DOHH2 (cell line): ENCODE results near the gene UBE2R2.
"Not testable (repeated sequence)": the region's sequence is repeated elsewhere in the genome, so short reads cannot be mapped to it uniquely, and the experiment has no call there.

Source experiments
- H3F3A ChIP-seq: fragments of 200-600 bp; sonication (generic), shearing (Covaris generic); 2 replicates; pipeline ENCODE4 v1.6.0; 2016; ENCODE audit warnings: antibody characterized with exemption, mild to moderate bottlenecking; ENCODE audit not compliant: control insufficient read depth, insufficient read depth
- H3K27ac ChIP-seq: fragments of 200-600 bp; sonication (generic); 2 replicates; pipeline ENCODE4 v1.5.1; 2014; ENCODE audit warnings: low read depth, mild to moderate bottlenecking, low read length, moderate library complexity
- H3K27me3 ChIP-seq: fragments of 200-600 bp; sonication (generic); 2 replicates; pipeline ENCODE4 v1.6.1; 2014; ENCODE audit warnings: mild to moderate bottlenecking, low read length, mixed read lengths; ENCODE audit not compliant: control insufficient read depth
- H3K36me3 ChIP-seq: fragments of 200-600 bp; sonication (generic); 2 replicates; pipeline ENCODE4 v1.6.1; 2014; ENCODE audit warnings: mild to moderate bottlenecking, low read length, moderate library complexity, mixed read lengths; ENCODE audit not compliant: control insufficient read depth
- H3K4me1 ChIP-seq: fragments of 200-600 bp; sonication (generic); 2 replicates; pipeline ENCODE4 v1.6.1; 2014; ENCODE audit warnings: mild to moderate bottlenecking, low read length, mixed read lengths; ENCODE audit not compliant: control insufficient read depth
- H3K4me2 ChIP-seq: fragments of 200-600 bp; sonication (generic); 2 replicates; pipeline ENCODE4 v1.6.0; 2014; ENCODE audit warnings: mild to moderate bottlenecking, low read length, moderate library complexity
- H3K4me3 ChIP-seq: fragments of 200-600 bp; sonication (generic); 2 replicates; pipeline ENCODE4 v1.5.1; 2014; ENCODE audit warnings: mild to moderate bottlenecking, low read length, mixed read lengths
- H3K79me2 ChIP-seq: fragments of 200-600 bp; sonication (generic); 2 replicates; pipeline ENCODE4 v1.6.1; 2014; ENCODE audit warnings: mild to moderate bottlenecking, low read length, mixed read lengths; ENCODE audit not compliant: control insufficient read depth
- H3K9me2 ChIP-seq: fragments of 200-600 bp; sonication (generic); replicated peaks from 2 replicates; pipeline ENCODE4 v1.6.1; 2014; ENCODE audit warnings: mild to moderate bottlenecking, low read length, mixed read lengths; ENCODE audit not compliant: control insufficient read depth
- H3K9me3 ChIP-seq: fragments of 200-600 bp; sonication (generic); 2 replicates; pipeline ENCODE4 v1.6.1; 2014; ENCODE audit warnings: antibody characterized with exemption, low read length, mixed read lengths; ENCODE audit not compliant: control insufficient read depth, insufficient read depth
- H4K20me1 ChIP-seq: fragments of 200-600 bp; sonication (generic); 2 replicates; pipeline ENCODE4 v1.6.0; 2014; ENCODE audit warnings: low read depth, mild to moderate bottlenecking, antibody characterized with exemption, low read length, moderate library complexity; ENCODE audit not compliant: control insufficient read depth, insufficient read depth
- EZH2phosphoT487 ChIP-seq: fragments of 200-600 bp; sonication (generic); IDR thresholded peaks from 2 replicates; pipeline ENCODE4 v1.6.1; 2017; ENCODE audit warnings: borderline replicate concordance, mild to moderate bottlenecking, antibody characterized with exemption, low read length, moderate library complexity, mixed read lengths
- TF ChIP-seq, protein P1 (sequence below): fragments of 200-600 bp; sonication (generic); IDR thresholded peaks from one replicate; pipeline ENCODE4 v1.5.1; 2014; ENCODE audit warnings: antibody characterized with exemption, mild to moderate bottlenecking, low read depth, low read length; ENCODE audit not compliant: poor library complexity, severe bottlenecking

The UBE2R2 gene

DNA sequence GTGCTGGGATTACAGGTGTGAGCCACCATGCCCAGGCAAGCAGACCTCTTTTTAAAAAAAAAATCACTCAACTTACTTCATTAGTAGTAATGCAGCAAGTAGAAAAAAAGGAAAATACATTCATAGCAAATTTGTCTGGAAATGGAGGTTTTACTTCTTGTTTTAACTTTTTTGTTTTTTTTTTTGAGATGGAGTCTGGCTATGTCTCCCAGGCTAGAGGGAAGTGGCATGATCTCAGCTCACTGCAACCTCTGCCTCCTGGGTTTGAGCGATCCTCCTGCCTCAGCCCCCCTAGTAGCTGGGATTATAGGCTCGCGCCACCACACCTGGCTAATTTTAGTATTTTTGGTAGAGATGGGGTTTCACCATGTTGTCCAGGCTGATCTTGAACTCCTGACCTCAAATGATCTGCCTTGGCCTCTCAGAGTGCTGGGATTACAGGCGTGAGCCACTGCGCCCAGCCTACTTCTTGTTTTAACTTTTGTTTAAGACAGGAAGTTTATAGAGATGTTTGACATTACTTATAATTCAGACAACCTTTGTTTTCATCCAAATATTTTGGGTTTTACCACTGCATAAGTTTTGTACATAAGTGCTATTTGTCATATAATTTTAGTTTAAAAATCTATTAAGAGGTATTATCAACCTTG is 26.5 kb downstream of the UBE2R2 start:
- Histone ChIP-seq H4K20me1 (0 out of 2 replicates have a peak, but pooled peaks cover 9% of the 10 kb centered on the region), H3K9me3 (no peaks in the 10 kb centered on the region), H3K27ac (peak overlapping the region; percentile 27), H3K36me3 (peaks cover 32% of the 10 kb centered on the region), H3K27me3 (no peaks in the 10 kb centered on the region), H3K79me2 (peaks cover 100% of the 10 kb centered on the region), H3K4me3 (no peak overlapping the region), H3K9me2 (no peaks in the 10 kb centered on the region), H3K4me2 (0 out of 2 replicates have a peak overlapping the region, but pooled peaks have one; percentile 23), H3F3A (peaks cover 3% of the 10 kb centered on the region; the same call in 1 of the 2 replicates), H3K4me1 (peaks cover 82% of the 10 kb centered on the region)
- TF ChIP-seq, protein P1, sequence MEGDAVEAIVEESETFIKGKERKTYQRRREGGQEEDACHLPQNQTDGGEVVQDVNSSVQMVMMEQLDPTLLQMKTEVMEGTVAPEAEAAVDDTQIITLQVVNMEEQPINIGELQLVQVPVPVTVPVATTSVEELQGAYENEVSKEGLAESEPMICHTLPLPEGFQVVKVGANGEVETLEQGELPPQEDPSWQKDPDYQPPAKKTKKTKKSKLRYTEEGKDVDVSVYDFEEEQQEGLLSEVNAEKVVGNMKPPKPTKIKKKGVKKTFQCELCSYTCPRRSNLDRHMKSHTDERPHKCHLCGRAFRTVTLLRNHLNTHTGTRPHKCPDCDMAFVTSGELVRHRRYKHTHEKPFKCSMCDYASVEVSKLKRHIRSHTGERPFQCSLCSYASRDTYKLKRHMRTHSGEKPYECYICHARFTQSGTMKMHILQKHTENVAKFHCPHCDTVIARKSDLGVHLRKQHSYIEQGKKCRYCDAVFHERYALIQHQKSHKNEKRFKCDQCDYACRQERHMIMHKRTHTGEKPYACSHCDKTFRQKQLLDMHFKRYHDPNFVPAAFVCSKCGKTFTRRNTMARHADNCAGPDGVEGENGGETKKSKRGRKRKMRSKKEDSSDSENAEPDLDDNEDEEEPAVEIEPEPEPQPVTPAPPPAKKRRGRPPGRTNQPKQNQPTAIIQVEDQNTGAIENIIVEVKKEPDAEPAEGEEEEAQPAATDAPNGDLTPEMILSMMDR, result no peak
- no peak for TF ChIP-seq EZH2phosphoT487

DNA sequence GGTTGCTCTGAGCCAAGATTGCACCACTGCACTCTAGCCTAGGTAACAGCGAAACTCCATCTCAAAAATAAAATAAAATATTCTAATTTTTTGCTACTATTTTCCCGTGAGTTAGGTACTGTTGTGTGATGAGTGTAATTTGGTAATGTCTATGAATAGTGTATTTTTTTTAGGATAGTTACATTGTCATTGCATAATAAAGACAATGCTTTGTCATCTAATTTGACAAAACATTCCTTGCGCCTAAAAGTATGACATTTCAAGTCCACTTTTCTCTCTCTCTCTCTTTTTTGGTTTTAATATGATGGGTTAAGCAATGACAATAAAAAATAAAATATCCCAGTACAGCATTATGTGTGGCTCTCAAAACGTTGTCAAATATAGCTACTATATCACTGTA is 29.3 kb downstream of the UBE2R2 start:
- Histone ChIP-seq H3K27ac (no peak overlapping the region; the same call in 1 of the 2 replicates), H4K20me1 (0 out of 2 replicates have a peak, but pooled peaks cover under 1% of the 10 kb centered on the region), H3K27me3 (no peaks in the 10 kb centered on the region), H3K4me1 (peaks cover 78% of the 10 kb centered on the region), H3K36me3 (peaks cover 16% of the 10 kb centered on the region), H3K4me2 (no peak overlapping the region; the same call in 1 of the 2 replicates), H3F3A (peaks cover 16% of the 10 kb centered on the region), H3K4me3 (no peak overlapping the region), H3K9me2 (no peaks in the 10 kb centered on the region), H3K79me2 (peaks cover 100% of the 10 kb centered on the region), H3K9me3 (no peaks in the 10 kb centered on the region)
- no peak for TF ChIP-seq EZH2phosphoT487
- TF ChIP-seq, protein P1, result no peak

DNA sequence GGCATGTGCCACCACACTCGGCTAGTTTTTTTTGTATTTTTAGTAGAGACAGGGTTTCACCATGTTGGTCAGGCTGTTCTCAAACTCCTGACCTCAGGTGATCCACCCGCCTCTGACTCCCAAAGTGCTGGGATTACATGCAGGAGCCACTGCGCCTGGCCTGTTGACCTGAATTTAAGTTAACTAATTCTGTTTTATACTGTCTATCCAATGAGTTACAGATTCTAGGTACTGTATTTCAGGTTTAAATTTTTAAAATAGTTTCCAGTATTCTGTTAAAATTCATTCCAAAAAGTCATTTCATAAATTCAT is 30.9 kb downstream of the UBE2R2 start:
- peaks cover 14% of the 10 kb centered on the region; the same call in 1 of the 2 replicates for H3F3A ChIP-seq
- not testable (repeated sequence) for H3K9me3 ChIP-seq, H4K20me1 ChIP-seq, H3K4me3 ChIP-seq, H3K9me2 ChIP-seq, H3K27me3 ChIP-seq, H3K4me2 ChIP-seq, H3K27ac ChIP-seq
- peaks cover 13% of the 10 kb centered on the region for H3K36me3 ChIP-seq
- H3K4me1 ChIP-seq, result peaks cover 78% of the 10 kb centered on the region
- H3K79me2 ChIP-seq, result peaks cover 100% of the 10 kb centered on the region

DNA sequence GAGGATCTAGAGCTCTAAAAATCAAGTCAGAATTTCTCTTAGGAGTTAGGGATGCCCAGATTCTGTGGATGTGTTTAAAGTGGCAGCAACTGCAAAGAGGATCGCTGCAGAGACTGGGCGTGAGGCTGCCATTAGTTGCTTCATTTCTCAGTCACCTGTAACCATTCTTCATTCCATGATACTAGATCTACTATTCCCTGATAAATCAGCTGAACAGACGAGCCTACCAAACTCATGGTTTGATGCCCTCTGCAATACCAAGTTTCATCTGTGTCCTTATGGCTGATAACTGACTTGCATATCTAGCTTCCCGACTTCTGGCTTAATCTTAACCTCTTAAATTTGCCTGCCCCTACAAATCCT is 33.3 kb downstream of the UBE2R2 start:
- TF ChIP-seq EZH2phosphoT487, result no peak
- TF ChIP-seq, protein P1, result no peak
- H3K4me2 ChIP-seq, result peak overlapping the region; percentile 21
- H3K4me1 ChIP-seq, result peaks cover 88% of the 10 kb centered on the region
- H3K9me3 ChIP-seq, result no peaks in the 10 kb centered on the region
- H3K9me2 ChIP-seq, result no peaks in the 10 kb centered on the region
- no peak overlapping the region for H3K4me3 ChIP-seq
- peaks cover 100% of the 10 kb centered on the region for H3K79me2 ChIP-seq
- peaks cover 16% of the 10 kb centered on the region; the same call in 1 of the 2 replicates for H3F3A ChIP-seq
- 0 out of 2 replicates have a peak overlapping the region, but pooled peaks have one; percentile 22 for H3K27ac ChIP-seq
- H3K27me3 ChIP-seq, result no peaks in the 10 kb centered on the region
- no peaks in the 10 kb centered on the region for H4K20me1 ChIP-seq
- peaks cover 6% of the 10 kb centered on the region for H3K36me3 ChIP-seq
